Neural cell (in vitro differentiated cells): ENCODE data around the gene RPL34. TPM values are rescaled to one million over a fixed set of nuclear protein-coding genes. Genes with fewer than 3 reads are reported as not detected.

Source experiments
- H2AFZ ChIP-seq: fragments of 200-600, 300-800 bp; sonication (generic), shearing (Covaris generic); 2 replicates; pipeline ENCODE4 v1.6.0; 2014; ENCODE audit warnings: low read depth, mild to moderate bottlenecking, antibody characterized with exemption, low read length, moderate library complexity
- H3F3A ChIP-seq: fragments of 200-600 bp; shearing (Covaris generic); 2 replicates; pipeline ENCODE4 v1.6.1; 2016; ENCODE audit warnings: mild to moderate bottlenecking, moderate library complexity, mixed read lengths, antibody characterized with exemption, low read length; ENCODE audit not compliant: insufficient read depth, poor library complexity, severe bottlenecking
- H3K27ac ChIP-seq: fragments of 200-600, 300-800 bp; sonication (generic), shearing (Covaris generic); 2 replicates; pipeline ENCODE4 v1.5.1; 2014; ENCODE audit warnings: mild to moderate bottlenecking, low read length, moderate library complexity
- H3K27me3 ChIP-seq: fragments of 300-800, 200-600 bp; sonication (generic), shearing (Covaris generic); 2 replicates; pipeline ENCODE4 v1.6.0; 2014; ENCODE audit warnings: mild to moderate bottlenecking, low read depth, low read length, moderate library complexity; ENCODE audit not compliant: insufficient read depth
- H3K36me3 ChIP-seq: fragments of 300-800, 200-600 bp; sonication (generic), shearing (Covaris generic); 2 replicates; pipeline ENCODE4 v1.5.1; 2014; ENCODE audit warnings: mild to moderate bottlenecking, antibody characterized with exemption, low read length, moderate library complexity; ENCODE audit not compliant: insufficient read depth
- H3K4me2 ChIP-seq: fragments of 300-800, 200-600 bp; sonication (generic), shearing (Covaris generic); 2 replicates; pipeline ENCODE4 v1.6.0; 2014; ENCODE audit warnings: mild to moderate bottlenecking, low read length
- H3K4me3 ChIP-seq: fragments of 300-800, 200-600 bp; sonication (generic), shearing (Covaris generic); 2 replicates; pipeline ENCODE4 v1.5.1; 2014; ENCODE audit warnings: mild to moderate bottlenecking, low read length, moderate library complexity
- H3K79me2 ChIP-seq: fragments of 200-600 bp; shearing (Covaris generic); replicated peaks from 2 replicates; pipeline ENCODE4 v1.6.0; 2014; ENCODE audit warnings: mild to moderate bottlenecking, low read length, moderate library complexity; ENCODE audit not compliant: insufficient read depth
- H3K9ac ChIP-seq: fragments of 300-800, 200-600 bp; sonication (generic), shearing (Covaris generic); 2 replicates; pipeline ENCODE4 v1.6.1; 2016; ENCODE audit warnings: mild to moderate bottlenecking, low read length, mixed read lengths
- H3K9me2 ChIP-seq: fragments of 200-600 bp; shearing (Covaris generic); 2 replicates; pipeline ENCODE4 v1.6.1; 2016; ENCODE audit warnings: mild to moderate bottlenecking, low read length, mixed read lengths; ENCODE audit not compliant: insufficient read depth
- H3K9me3 ChIP-seq: fragments of 200-600, 300-800 bp; sonication (generic), shearing (Covaris generic); 2 replicates; pipeline ENCODE4 v1.6.1; 2016; ENCODE audit warnings: mild to moderate bottlenecking, mixed run types, low read length, moderate library complexity, mixed read lengths
- H4K20me1 ChIP-seq: fragments of 200-600 bp; shearing (Covaris generic); 2 replicates; pipeline ENCODE4 v1.6.1; 2016; ENCODE audit warnings: mild to moderate bottlenecking, mixed run types; ENCODE audit not compliant: insufficient read depth
- EP300 ChIP-seq: fragments of 450-650 bp; conservative IDR thresholded peaks from 2 replicates; pipeline ENCODE4 v1.6.1; 2014; ENCODE audit warnings: antibody characterized with exemption, mild to moderate bottlenecking, moderate library complexity; ENCODE audit not compliant: poor library complexity, severe bottlenecking
- EZH2 ChIP-seq: fragments of 200-600, 300-800 bp; shearing (Covaris generic), sonication (generic); IDR thresholded peaks from 2 replicates; pipeline ENCODE4 v1.6.1; 2014; ENCODE audit warnings: antibody characterized with exemption, low read length, borderline replicate concordance, mild to moderate bottlenecking; ENCODE audit not compliant: insufficient read depth, poor library complexity, severe bottlenecking
- MXI1 ChIP-seq: fragments of 450-650 bp; conservative IDR thresholded peaks from 2 replicates; pipeline ENCODE4 v1.6.1; 2014; ENCODE audit warnings: antibody characterized with exemption, mild to moderate bottlenecking; ENCODE audit not compliant: poor library complexity, severe bottlenecking
- POLR2AphosphoS5 ChIP-seq: IDR thresholded peaks from 2 replicates; pipeline ENCODE4 v1.6.1; 2012
- RAD21 ChIP-seq: fragments of 450-650 bp; conservative IDR thresholded peaks from 2 replicates; pipeline ENCODE4 v1.6.1; 2014; ENCODE audit warnings: antibody characterized with exemption, mild to moderate bottlenecking, moderate library complexity
- SMC3 ChIP-seq: fragments of 450-650 bp; conservative IDR thresholded peaks from 2 replicates; pipeline ENCODE4 v1.6.1; 2014; ENCODE audit warnings: antibody characterized with exemption, mild to moderate bottlenecking, moderate library complexity; ENCODE audit not compliant: poor library complexity
- TAF1 ChIP-seq: IDR thresholded peaks from 2 replicates; pipeline ENCODE4 v1.6.1; 2012; ENCODE audit warnings: low read depth
- polyA plus RNA-seq: library from polyadenylated mRNA; depleted of rRNA; stranded (reverse); fragments of >200 nt; gene quantifications from 2 replicates; pipeline ENCODE4 v1.2.3, GENCODE V29; 2014
- TF ChIP-seq, protein P1 (sequence below): fragments of 450-650 bp; IDR thresholded peaks from 2 replicates; pipeline ENCODE4 v1.5.1; 2014; ENCODE audit warnings: antibody characterized with exemption, mild to moderate bottlenecking, moderate library complexity; ENCODE audit not compliant: poor library complexity, severe bottlenecking
- TF ChIP-seq, protein P2 (sequence below): IDR thresholded peaks from 2 replicates; pipeline ENCODE4 v1.6.1; 2012; ENCODE audit warnings: borderline replicate concordance

The RPL34 gene
- polyA plus RNA-seq, 1 donor from 2014 or later = 2,458 TPM

DNA sequence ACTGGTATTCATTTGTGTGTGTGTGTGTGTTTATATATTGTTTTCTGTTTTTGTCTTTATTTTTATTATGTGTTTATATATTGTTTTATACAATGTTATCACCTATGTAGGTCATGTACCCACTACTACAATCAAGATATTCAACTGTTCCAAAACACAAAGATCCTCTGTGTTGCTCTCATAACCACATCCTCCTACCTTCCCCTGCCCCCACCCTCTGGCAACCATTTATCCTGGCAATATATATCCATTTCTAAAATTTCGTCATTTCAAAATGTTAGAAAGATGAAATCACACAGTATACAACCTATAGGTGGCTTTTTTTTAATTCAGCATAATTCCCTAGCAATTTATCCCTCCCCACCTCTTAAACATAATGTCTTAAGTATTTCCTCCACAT, 18.8 kb upstream of the RPL34 start:
- H3K4me3 ChIP-seq = no peak overlapping the region
- H3K9ac ChIP-seq = no peak overlapping the region
- TF ChIP-seq MXI1 (no peak), EP300 (no peak), EZH2 (no peak), POLR2AphosphoS5 (no peak), TAF1 (no peak), SMC3 (no peak), RAD21 (no peak)
- TF ChIP-seq, protein P1, sequence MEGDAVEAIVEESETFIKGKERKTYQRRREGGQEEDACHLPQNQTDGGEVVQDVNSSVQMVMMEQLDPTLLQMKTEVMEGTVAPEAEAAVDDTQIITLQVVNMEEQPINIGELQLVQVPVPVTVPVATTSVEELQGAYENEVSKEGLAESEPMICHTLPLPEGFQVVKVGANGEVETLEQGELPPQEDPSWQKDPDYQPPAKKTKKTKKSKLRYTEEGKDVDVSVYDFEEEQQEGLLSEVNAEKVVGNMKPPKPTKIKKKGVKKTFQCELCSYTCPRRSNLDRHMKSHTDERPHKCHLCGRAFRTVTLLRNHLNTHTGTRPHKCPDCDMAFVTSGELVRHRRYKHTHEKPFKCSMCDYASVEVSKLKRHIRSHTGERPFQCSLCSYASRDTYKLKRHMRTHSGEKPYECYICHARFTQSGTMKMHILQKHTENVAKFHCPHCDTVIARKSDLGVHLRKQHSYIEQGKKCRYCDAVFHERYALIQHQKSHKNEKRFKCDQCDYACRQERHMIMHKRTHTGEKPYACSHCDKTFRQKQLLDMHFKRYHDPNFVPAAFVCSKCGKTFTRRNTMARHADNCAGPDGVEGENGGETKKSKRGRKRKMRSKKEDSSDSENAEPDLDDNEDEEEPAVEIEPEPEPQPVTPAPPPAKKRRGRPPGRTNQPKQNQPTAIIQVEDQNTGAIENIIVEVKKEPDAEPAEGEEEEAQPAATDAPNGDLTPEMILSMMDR = no peak
- TF ChIP-seq, protein P2, sequence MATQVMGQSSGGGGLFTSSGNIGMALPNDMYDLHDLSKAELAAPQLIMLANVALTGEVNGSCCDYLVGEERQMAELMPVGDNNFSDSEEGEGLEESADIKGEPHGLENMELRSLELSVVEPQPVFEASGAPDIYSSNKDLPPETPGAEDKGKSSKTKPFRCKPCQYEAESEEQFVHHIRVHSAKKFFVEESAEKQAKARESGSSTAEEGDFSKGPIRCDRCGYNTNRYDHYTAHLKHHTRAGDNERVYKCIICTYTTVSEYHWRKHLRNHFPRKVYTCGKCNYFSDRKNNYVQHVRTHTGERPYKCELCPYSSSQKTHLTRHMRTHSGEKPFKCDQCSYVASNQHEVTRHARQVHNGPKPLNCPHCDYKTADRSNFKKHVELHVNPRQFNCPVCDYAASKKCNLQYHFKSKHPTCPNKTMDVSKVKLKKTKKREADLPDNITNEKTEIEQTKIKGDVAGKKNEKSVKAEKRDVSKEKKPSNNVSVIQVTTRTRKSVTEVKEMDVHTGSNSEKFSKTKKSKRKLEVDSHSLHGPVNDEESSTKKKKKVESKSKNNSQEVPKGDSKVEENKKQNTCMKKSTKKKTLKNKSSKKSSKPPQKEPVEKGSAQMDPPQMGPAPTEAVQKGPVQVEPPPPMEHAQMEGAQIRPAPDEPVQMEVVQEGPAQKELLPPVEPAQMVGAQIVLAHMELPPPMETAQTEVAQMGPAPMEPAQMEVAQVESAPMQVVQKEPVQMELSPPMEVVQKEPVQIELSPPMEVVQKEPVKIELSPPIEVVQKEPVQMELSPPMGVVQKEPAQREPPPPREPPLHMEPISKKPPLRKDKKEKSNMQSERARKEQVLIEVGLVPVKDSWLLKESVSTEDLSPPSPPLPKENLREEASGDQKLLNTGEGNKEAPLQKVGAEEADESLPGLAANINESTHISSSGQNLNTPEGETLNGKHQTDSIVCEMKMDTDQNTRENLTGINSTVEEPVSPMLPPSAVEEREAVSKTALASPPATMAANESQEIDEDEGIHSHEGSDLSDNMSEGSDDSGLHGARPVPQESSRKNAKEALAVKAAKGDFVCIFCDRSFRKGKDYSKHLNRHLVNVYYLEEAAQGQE = no peak
- no peaks in the 10 kb centered on the region for H3K27me3 ChIP-seq
- no peaks in the 10 kb centered on the region for H3K79me2 ChIP-seq
- no peaks in the 10 kb centered on the region for H4K20me1 ChIP-seq
- no peak overlapping the region for H2AFZ ChIP-seq
- no peak overlapping the region for H3K4me2 ChIP-seq
- no peaks in the 10 kb centered on the region for H3K36me3 ChIP-seq
- no peaks in the 10 kb centered on the region for H3K9me2 ChIP-seq
- H3F3A ChIP-seq = no peaks in the 10 kb centered on the region
- no peak overlapping the region for H3K27ac ChIP-seq
- H3K9me3 ChIP-seq = no peaks in the 10 kb centered on the region

DNA sequence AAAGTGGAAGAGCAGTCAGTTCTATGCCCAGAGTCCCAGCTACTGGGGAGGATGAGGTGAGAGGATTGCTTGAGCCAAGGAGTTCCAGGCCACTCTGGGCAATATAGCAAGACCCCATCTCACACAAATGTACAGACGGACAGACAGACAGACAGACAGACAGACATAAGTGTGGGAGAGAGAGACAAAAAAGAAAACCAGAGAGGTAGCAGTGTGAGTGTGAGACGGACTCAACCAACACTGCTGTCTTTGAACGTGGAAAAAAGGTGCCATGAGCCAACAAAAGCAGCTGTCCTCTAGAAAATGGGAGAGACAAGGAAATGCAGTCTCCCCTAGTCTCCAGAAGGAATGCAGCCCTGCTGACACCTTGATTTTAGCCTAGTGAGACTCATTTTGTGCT, 18.2 kb upstream of the RPL34 start:
- Histone ChIP-seq H3K27me3 (no peaks in the 10 kb centered on the region), H3K4me3 (no peak overlapping the region), H3F3A (no peaks in the 10 kb centered on the region), H3K4me2 (no peak overlapping the region), H3K9me2 (no peaks in the 10 kb centered on the region), H2AFZ (no peak overlapping the region), H3K79me2 (no peaks in the 10 kb centered on the region), H3K27ac (no peak overlapping the region), H3K9me3 (no peaks in the 10 kb centered on the region), H3K36me3 (no peaks in the 10 kb centered on the region), H4K20me1 (no peaks in the 10 kb centered on the region), H3K9ac (no peak overlapping the region)
- no peak for TF ChIP-seq EZH2
- TF ChIP-seq TAF1 = no peak
- TF ChIP-seq RAD21 = no peak
- TF ChIP-seq SMC3 = no peak
- TF ChIP-seq, protein P1 = no peak
- TF ChIP-seq EP300 = no peak
- no peak for TF ChIP-seq POLR2AphosphoS5
- TF ChIP-seq, protein P2 = no peak
- TF ChIP-seq MXI1 = no peak
